ENCODE measurements around the gene BTNL3. TPM values are rescaled to one million over a fixed set of nuclear protein-coding genes. Genes with fewer than 3 reads are reported as not detected.
A peak's percentile ranks its signal among the peaks of the same experiment; 100 is the strongest.

The BTNL3 gene
- total RNA-seq, result not detected

- H3K27me3 Mint-ChIP-seq (ENCODE audit: low read depth), result peaks cover 33% of the 10 kb centered on the region
- no peaks in the 10 kb centered on the region for H3K36me3 Mint-ChIP-seq (ENCODE audit: insufficient read depth)
- no peaks in the 10 kb centered on the region for H3K9me3 Mint-ChIP-seq
- ATAC-seq, result no peak
- DNase-seq, result no peak
- H3K4me3 Mint-ChIP-seq, result no peak within 1 kb of the TSS
- no peaks in the 10 kb centered on the region for H3K4me1 Mint-ChIP-seq (ENCODE audit: low read depth)
Measured at GRCh38 chr5:180988592-180988991, at the start of gene BTNL3. TSS of gene BTNL3 (plus strand) at chr5:180988846. CDS start at chr5:180989029, 183 bp downstream.

GRCh38 chr5:180950291-180950949 is 38.2 kb upstream of the BTNL3 start:
- DNase-seq (no peak), ATAC-seq (no peak)
- Mint-ChIP-seq H3K9me3 (no peaks in the 10 kb centered on the region), H3K4me3 (no peak overlapping the region), H3K27me3 (ENCODE audit: low read depth) (peaks cover 4% of the 10 kb centered on the region), H3K36me3 (ENCODE audit: insufficient read depth) (no peaks in the 10 kb centered on the region), H3K4me1 (ENCODE audit: low read depth) (no peaks in the 10 kb centered on the region)

- Mint-ChIP-seq H3K4me1 (ENCODE audit: low read depth) (peaks cover 11% of the 10 kb centered on the region), H3K9me3 (no peaks in the 10 kb centered on the region), H3K36me3 (ENCODE audit: insufficient read depth) (no peaks in the 10 kb centered on the region), H3K27me3 (ENCODE audit: low read depth) (peaks cover 8% of the 10 kb centered on the region), H3K4me3 (no peak overlapping the region)
- DNase-seq, result no peak
- no peak for ATAC-seq
Measured at GRCh38 chr5:180959661-180960060, 29.0 kb upstream of the BTNL3 start.

- ATAC-seq (peak; percentile 43 to 61), DNase-seq (no peak)
- Mint-ChIP-seq H3K9me3 (no peaks in the 10 kb centered on the region), H3K27me3 (ENCODE audit: low read depth) (peaks cover 9% of the 10 kb centered on the region), H3K4me3 (no peak overlapping the region), H3K36me3 (ENCODE audit: insufficient read depth) (no peaks in the 10 kb centered on the region), H3K4me1 (ENCODE audit: low read depth) (peaks cover 11% of the 10 kb centered on the region)
Measured at GRCh38 chr5:180960209-180960608, 28.4 kb upstream of the BTNL3 start.

GRCh38 chr5:180969406-180969805 is 19.2 kb upstream of the BTNL3 start:
- DNase-seq (no peak), ATAC-seq (no peak)
- Mint-ChIP-seq H3K4me1 (ENCODE audit: low read depth) (no peaks in the 10 kb centered on the region), H3K36me3 (ENCODE audit: insufficient read depth) (no peaks in the 10 kb centered on the region), H3K4me3 (no peak overlapping the region), H3K9me3 (no peaks in the 10 kb centered on the region), H3K27me3 (ENCODE audit: low read depth) (peaks cover 16% of the 10 kb centered on the region)

GRCh38 chr5:180970336-180970735 is 18.3 kb upstream of the BTNL3 start:
- peaks cover 4% of the 10 kb centered on the region for H3K4me1 Mint-ChIP-seq (ENCODE audit: low read depth)
- H3K9me3 Mint-ChIP-seq, result no peaks in the 10 kb centered on the region
- ATAC-seq, result no peak
- H3K27me3 Mint-ChIP-seq (ENCODE audit: low read depth), result peaks cover 14% of the 10 kb centered on the region
- no peaks in the 10 kb centered on the region for H3K36me3 Mint-ChIP-seq (ENCODE audit: insufficient read depth)
- no peak overlapping the region for H3K4me3 Mint-ChIP-seq
- DNase-seq, result no peak

GRCh38 chr5:180970875-180971274 is 17.8 kb upstream of the BTNL3 start:
- Mint-ChIP-seq H3K4me1 (ENCODE audit: low read depth) (peaks cover 8% of the 10 kb centered on the region), H3K36me3 (ENCODE audit: insufficient read depth) (no peaks in the 10 kb centered on the region), H3K27me3 (ENCODE audit: low read depth) (peaks cover 9% of the 10 kb centered on the region), H3K4me3 (no peak overlapping the region), H3K9me3 (no peaks in the 10 kb centered on the region)
- DNase-seq, result no peak
- no peak for ATAC-seq

GRCh38 chr5:180974612-180975315 is 13.9 kb upstream of the BTNL3 start:
- H3K4me3 Mint-ChIP-seq, result no peak overlapping the region
- H3K4me1 Mint-ChIP-seq (ENCODE audit: low read depth), result peaks cover 14% of the 10 kb centered on the region
- no peaks in the 10 kb centered on the region for H3K9me3 Mint-ChIP-seq
- ATAC-seq (no peak), DNase-seq (no peak)
- no peaks in the 10 kb centered on the region for H3K36me3 Mint-ChIP-seq (ENCODE audit: insufficient read depth)
- H3K27me3 Mint-ChIP-seq (ENCODE audit: low read depth), result no peaks in the 10 kb centered on the region

GRCh38 chr5:180975338-180975737 is 13.3 kb upstream of the BTNL3 start:
- Mint-ChIP-seq H3K4me1 (ENCODE audit: low read depth) (peaks cover 14% of the 10 kb centered on the region), H3K27me3 (ENCODE audit: low read depth) (no peaks in the 10 kb centered on the region), H3K9me3 (no peaks in the 10 kb centered on the region), H3K36me3 (ENCODE audit: insufficient read depth) (no peaks in the 10 kb centered on the region), H3K4me3 (no peak overlapping the region)
- ATAC-seq (peak in 1 of 2 donors; percentile 43), DNase-seq (no peak)

GRCh38 chr5:180976518-180976917 is 12.1 kb upstream of the BTNL3 start:
- DNase-seq (no peak), ATAC-seq (no peak)
- H3K27me3 Mint-ChIP-seq (ENCODE audit: low read depth), result peaks cover 6% of the 10 kb centered on the region
- no peak overlapping the region for H3K4me3 Mint-ChIP-seq
- peaks cover 14% of the 10 kb centered on the region for H3K4me1 Mint-ChIP-seq (ENCODE audit: low read depth)
- no peaks in the 10 kb centered on the region for H3K9me3 Mint-ChIP-seq
- no peaks in the 10 kb centered on the region for H3K36me3 Mint-ChIP-seq (ENCODE audit: insufficient read depth)

GRCh38 chr5:180977852-180978251 is 10.8 kb upstream of the BTNL3 start:
- no peaks in the 10 kb centered on the region for H3K9me3 Mint-ChIP-seq
- no peak for DNase-seq

GRCh38 chr5:180982008-180982741 is 6.5 kb upstream of the BTNL3 start:
- Mint-ChIP-seq H3K4me1 (ENCODE audit: low read depth) (no peaks in the 10 kb centered on the region), H3K27me3 (ENCODE audit: low read depth) (peaks cover 21% of the 10 kb centered on the region), H3K9me3 (no peaks in the 10 kb centered on the region), H3K4me3 (no peak overlapping the region), H3K36me3 (ENCODE audit: insufficient read depth) (no peaks in the 10 kb centered on the region)
- ATAC-seq, result no peak
- no peak for DNase-seq

More at GRCh38 chr5:180977852-180978251, 10.8 kb upstream of the BTNL3 start:
- Mint-ChIP-seq H3K36me3 (ENCODE audit: insufficient read depth) (no peaks in the 10 kb centered on the region), H3K4me1 (ENCODE audit: low read depth) (peaks cover 14% of the 10 kb centered on the region), H3K4me3 (no peak overlapping the region), H3K27me3 (ENCODE audit: low read depth) (peaks cover 16% of the 10 kb centered on the region)
- ATAC-seq, result no peak

GRCh38 chr5:180988016-180988415 is 630 bp upstream of the BTNL3 start:
- H3K36me3 Mint-ChIP-seq (ENCODE audit: insufficient read depth), result no peaks in the 10 kb centered on the region
- no peak for DNase-seq
- H3K27me3 Mint-ChIP-seq (ENCODE audit: low read depth), result peaks cover 33% of the 10 kb centered on the region
- H3K4me1 Mint-ChIP-seq (ENCODE audit: low read depth), result no peaks in the 10 kb centered on the region
- no peak overlapping the region for H3K4me3 Mint-ChIP-seq
- ATAC-seq, result no peak
- no peaks in the 10 kb centered on the region for H3K9me3 Mint-ChIP-seq

GRCh38 chr5:180990086-180990881 is 1.6 kb downstream of the BTNL3 start:
- no peak for ATAC-seq
- no peak for DNase-seq
- H3K4me1 Mint-ChIP-seq (ENCODE audit: low read depth), result no peaks in the 10 kb centered on the region
- H3K4me3 Mint-ChIP-seq, result no peak overlapping the region
- H3K36me3 Mint-ChIP-seq (ENCODE audit: insufficient read depth), result no peaks in the 10 kb centered on the region
- H3K9me3 Mint-ChIP-seq, result peaks cover 7% of the 10 kb centered on the region
- peaks cover 30% of the 10 kb centered on the region for H3K27me3 Mint-ChIP-seq (ENCODE audit: low read depth)
